H1 (cell line): ENCODE measurements around the gene FADS6. TPM values are rescaled to one million over a fixed set of nuclear protein-coding genes. Genes with fewer than 3 reads are reported as not detected.

Source experiments
- CTCF ChIA-PET: fragments of 300-600 bp; sonication (Branson Sonifier 250); formaldehyde crosslinking; loops from one replicate; lab custom pipeline; 2021; ENCODE audit not compliant: partially characterized antibody; lab: Charles Lee
- POLR2A ChIA-PET: fragments of 300-600 bp; sonication (Branson Sonifier 250); formaldehyde crosslinking; loops from one replicate; lab custom pipeline; 2021; ENCODE audit warnings: inconsistent platforms; ENCODE audit not compliant: partially characterized antibody; lab: Charles Lee
- DNase-seq, 2 experiments: peaks; one replicate each; pipeline versions ENCODE4 v3.0.0 to v3.0.0-alpha.2; 2010 to 2022; ENCODE audit warnings: low spot score in 2 of 2, low read depth in 1 of 2, mixed read lengths in 1 of 2
- FAIRE-seq: peaks from 2 replicates; lab custom pipeline; 2011; peaks lifted over from hg19 to GRCh38; lab: Jason Lieb, UNC
- H2AFZ ChIP-seq: 2 replicates; pipeline ENCODE4 v1.8.1; 2012; ENCODE audit warnings: low read length, inconsistent platforms
- H2AK5ac ChIP-seq: 2 replicates; pipeline ENCODE4 v1.6.1; 2013; ENCODE audit warnings: low read depth, low read length
- H2BK120ac ChIP-seq: replicated peaks from 2 replicates; pipeline ENCODE3; 2013; ENCODE audit warnings: low read depth, low read length, inconsistent platforms
- H2BK12ac ChIP-seq: 2 replicates; pipeline ENCODE4 v1.6.1; 2013; ENCODE audit warnings: low read depth, low read length
- H2BK15ac ChIP-seq: 2 replicates; pipeline ENCODE4 v1.6.1; 2013; ENCODE audit warnings: low read length
- H2BK20ac ChIP-seq: 2 replicates; pipeline ENCODE4 v1.6.1; 2013; ENCODE audit warnings: low read length
- H2BK5ac ChIP-seq: 2 replicates; pipeline ENCODE4 v1.6.1; 2013; ENCODE audit warnings: low read depth, low read length
- H3K14ac ChIP-seq: 2 replicates; pipeline ENCODE4 v1.6.1; 2013; ENCODE audit warnings: inconsistent platforms; ENCODE audit not compliant: insufficient read length
- H3K18ac ChIP-seq: 2 replicates; pipeline ENCODE4 v1.6.1; 2013; ENCODE audit warnings: low read length; ENCODE audit errors: extremely low read depth
- H3K23ac ChIP-seq: 2 replicates; pipeline ENCODE4 v1.6.1; 2013; ENCODE audit warnings: inconsistent platforms; ENCODE audit not compliant: insufficient read length
- H3K23me2 ChIP-seq: 2 replicates; pipeline ENCODE4 v1.6.1; 2013; ENCODE audit warnings: low read depth, low read length
- H3K27ac ChIP-seq: 2 replicates; pipeline ENCODE4 v1.6.1; 2011; ENCODE audit warnings: low read depth, low read length, inconsistent platforms
- H3K27me3 ChIP-seq, 4 experiments: replicated peaks in 1 of 4; 1 replicate in 1 of 4; 2 replicates in 3 of 4; pipeline versions ENCODE4 v1.6.1 to v1.8.1; 2011 to 2013; ENCODE audit warnings: low read length in 3 of 4, mild to moderate bottlenecking in 3 of 4, inconsistent platforms in 2 of 4, mixed read lengths in 2 of 4, moderate library complexity in 1 of 4; ENCODE audit not compliant: control insufficient read depth in 3 of 4, insufficient read depth in 3 of 4; ENCODE audit errors: extremely low read depth in 1 of 4
- H3K36me3 ChIP-seq, 4 experiments: 2 replicates each; pipeline versions ENCODE4 v1.6.1 to v1.8.1; 2011 to 2013; ENCODE audit warnings: mild to moderate bottlenecking in 4 of 4, low read length in 3 of 4, moderate library complexity in 2 of 4, control low read depth in 1 of 4, inconsistent platforms in 1 of 4; ENCODE audit not compliant: insufficient read depth in 4 of 4, control insufficient read depth in 2 of 4
- H3K4ac ChIP-seq: replicated peaks from 2 replicates; pipeline ENCODE3; 2013; ENCODE audit warnings: low read length, low read depth, mixed read lengths, inconsistent platforms; ENCODE audit not compliant: insufficient read length
- H3K4me1 ChIP-seq, 4 experiments: replicated peaks in 1 of 4; 1 replicate in 1 of 4; 2 replicates in 3 of 4; pipeline versions ENCODE4 v1.6.1 to v1.8.1; 2011 to 2013; ENCODE audit warnings: low read length in 3 of 4, inconsistent platforms in 2 of 4, mixed read lengths in 1 of 4; ENCODE audit not compliant: insufficient read depth in 4 of 4, control insufficient read depth in 3 of 4
- H3K4me2 ChIP-seq, 2 experiments: 2 replicates each; pipeline versions ENCODE4 v1.6.1 to v1.8.1; 2011 to 2013; ENCODE audit warnings: low read depth in 2 of 2, low read length in 2 of 2, control low read depth in 1 of 2, inconsistent platforms in 1 of 2, mild to moderate bottlenecking in 1 of 2; ENCODE audit not compliant: insufficient read depth in 1 of 2
- H3K4me3 ChIP-seq, 4 experiments: fragments of 200-600, 300-600 bp in 1 of 4; sonication (generic), shearing (Covaris generic), sonication (Bioruptor Twin) in 1 of 4; 2 replicates each; pipeline versions ENCODE4 v1.5.1 to v1.8.1; 2011 to 2016; ENCODE audit warnings: low read length in 4 of 4, low read depth in 3 of 4, control low read depth in 2 of 4, inconsistent platforms in 2 of 4, mild to moderate bottlenecking in 2 of 4, mixed read lengths in 1 of 4, moderate library complexity in 1 of 4; ENCODE audit not compliant: insufficient read depth in 2 of 4; ENCODE audit errors: extremely low read depth in 1 of 4
- H3K56ac ChIP-seq: replicated peaks from 2 replicates; pipeline ENCODE3; 2013; ENCODE audit warnings: low read depth, mild to moderate bottlenecking, mixed read lengths, low read length, inconsistent platforms; ENCODE audit not compliant: insufficient read length
- H3K79me1 ChIP-seq: 2 replicates; pipeline ENCODE4 v1.6.1; 2013; ENCODE audit warnings: low read depth, low read length, control low read depth
- H3K79me2 ChIP-seq, 2 experiments: 2 replicates each; pipeline versions ENCODE4 v1.6.1 to v1.8.1; 2012 to 2013; ENCODE audit warnings: low read length in 2 of 2, mild to moderate bottlenecking in 2 of 2, inconsistent platforms in 1 of 2; ENCODE audit not compliant: insufficient read depth in 2 of 2, control insufficient read depth in 1 of 2
- H3K9ac ChIP-seq, 4 experiments: replicated peaks in 1 of 4; 1 replicate in 1 of 4; 2 replicates in 3 of 4; pipeline versions ENCODE4 v1.6.1 to v1.8.1; 2011 to 2013; ENCODE audit warnings: low read depth in 3 of 4, low read length in 3 of 4, control low read depth in 2 of 4, mild to moderate bottlenecking in 2 of 4, moderate library complexity in 2 of 4, inconsistent platforms in 1 of 4; ENCODE audit errors: extremely low read depth in 1 of 4
- H3K9me3 ChIP-seq, 2 experiments: 2 replicates each; pipeline versions ENCODE4 v1.6.1 to v1.8.1; 2012 to 2013; ENCODE audit warnings: mild to moderate bottlenecking in 2 of 2, moderate library complexity in 2 of 2, control low read depth in 1 of 2, inconsistent platforms in 1 of 2, low read depth in 1 of 2, low read length in 1 of 2, mixed read lengths in 1 of 2; ENCODE audit not compliant: insufficient read depth in 2 of 2
- H4K20me1 ChIP-seq, 2 experiments: replicated peaks in 1 of 2; 2 replicates each; pipeline versions ENCODE3 to v1.8.1; 2011 to 2013; ENCODE audit warnings: inconsistent platforms in 2 of 2, low read length in 2 of 2, mild to moderate bottlenecking in 1 of 2; ENCODE audit not compliant: insufficient read depth in 2 of 2, control insufficient read depth in 1 of 2
- H4K5ac ChIP-seq: 2 replicates; pipeline ENCODE4 v1.6.1; 2013; ENCODE audit warnings: low read length, low read depth, mixed read lengths, inconsistent platforms; ENCODE audit not compliant: insufficient read length
- H4K8ac ChIP-seq: 2 replicates; pipeline ENCODE4 v1.8.0; 2013; ENCODE audit warnings: mild to moderate bottlenecking, moderate library complexity, low read length, inconsistent platforms; ENCODE audit not compliant: insufficient read depth; ENCODE audit errors: extremely low read depth
- H4K91ac ChIP-seq: replicated peaks from 2 replicates; pipeline ENCODE3; 2013; ENCODE audit warnings: low read length, mixed read lengths, inconsistent platforms; ENCODE audit not compliant: insufficient read length
- BRCA1 ChIP-seq: IDR thresholded peaks from 2 replicates; pipeline ENCODE4 v1.6.1; 2012; ENCODE audit warnings: low read depth, low read length, improper control_type of control experiment
- FOSL1 ChIP-seq: IDR thresholded peaks from 2 replicates; pipeline ENCODE4 v1.6.1; 2011; ENCODE audit warnings: mild to moderate bottlenecking, low read depth, low read length, moderate library complexity; ENCODE audit not compliant: insufficient read depth
- HDAC2 ChIP-seq, 2 experiments: fragments of 300-600 bp in 1 of 2; sonication (generic) in 1 of 2; IDR thresholded peaks; 2 replicates each; pipeline ENCODE4 v1.6.1; 2011 to 2012; ENCODE audit warnings: low read depth in 2 of 2, low read length in 2 of 2, mild to moderate bottlenecking in 2 of 2, moderate library complexity in 2 of 2, borderline replicate concordance in 1 of 2, inconsistent platforms in 1 of 2
- POLR2A ChIP-seq, 2 experiments: IDR thresholded peaks; 1 replicate in 1 of 2; 2 replicates in 1 of 2; pipeline ENCODE4 v1.6.1; 2011; ENCODE audit warnings: low read depth in 2 of 2, low read length in 2 of 2, mild to moderate bottlenecking in 2 of 2; ENCODE audit errors: control extremely low read depth in 1 of 2
- RXRA ChIP-seq: IDR thresholded peaks from 2 replicates; pipeline ENCODE4 v1.6.1; 2011; ENCODE audit warnings: low read depth, mild to moderate bottlenecking, low read length, moderate library complexity; ENCODE audit not compliant: insufficient read depth
- SP4 ChIP-seq: IDR thresholded peaks from 2 replicates; pipeline ENCODE4 v1.6.1; 2012; ENCODE audit warnings: low read length, inconsistent platforms
- TCF12 ChIP-seq: IDR thresholded peaks from 2 replicates; pipeline ENCODE4 v1.6.1; 2011; ENCODE audit warnings: low read depth, mild to moderate bottlenecking, low read length
- ZNF274 ChIP-seq: IDR thresholded peaks from 2 replicates; pipeline ENCODE4 v1.7.0; 2012; ENCODE audit warnings: low read length, borderline replicate concordance; ENCODE audit errors: extremely low read depth
- WGBS, 2 experiments: shearing (Covaris generic) in 1 of 2; methylation state at CpG; one replicate each; pipeline versions ENCODE4 v1.1.6 to v1.1.7; 2013 to 2015; ENCODE audit warnings: low lambda C conversion rate in 2 of 2, mixed read lengths in 2 of 2, inconsistent platforms in 1 of 2, low coverage in 1 of 2, missing lambda C conversion rate in 1 of 2; ENCODE audit not compliant: insufficient replicate concordance in 2 of 2, insufficient coverage in 1 of 2, insufficient read length in 1 of 2; ENCODE audit errors: extremely low coverage in 1 of 2, missing lambda C conversion rate in 1 of 2; 5-methylcytosine and 5-hydroxymethylcytosine counted together
- polyA plus RNA-seq, 7 experiments: library from polyadenylated mRNA; depleted of rRNA in 3 of 7; stranded (reverse) in 5 of 7; unstranded in 2 of 7; fragments of >200 nt in 5 of 7; fragments of 200-250 nt in 2 of 7; gene quantifications; 1 replicate in 5 of 7; 2 replicates in 1 of 7; 4 replicates in 1 of 7; pipeline versions ENCODE4 v1.2.1 to v1.2.3, GENCODE V29; 2011 to 2013; ENCODE audit warnings: missing spikeins in 2 of 7, mixed read lengths in 2 of 7
- total RNA-seq: library from RNA; stranded (reverse); fragmentation: NEBNext Ultra II Directional; extraction: Animal tissue kit (Norgen Biotek cat#: 25700); gene quantifications from 2 replicates; pipeline ENCODE4 v1.2.1, GENCODE V29; 2021

FADS6 gene
- total and polyA plus RNA-seq, 2 of the 8 experiments (the other 6 are each of a cell fraction or from before 2014, with no cell fraction given), result 0.56 to 2.5 TPM

DNA sequence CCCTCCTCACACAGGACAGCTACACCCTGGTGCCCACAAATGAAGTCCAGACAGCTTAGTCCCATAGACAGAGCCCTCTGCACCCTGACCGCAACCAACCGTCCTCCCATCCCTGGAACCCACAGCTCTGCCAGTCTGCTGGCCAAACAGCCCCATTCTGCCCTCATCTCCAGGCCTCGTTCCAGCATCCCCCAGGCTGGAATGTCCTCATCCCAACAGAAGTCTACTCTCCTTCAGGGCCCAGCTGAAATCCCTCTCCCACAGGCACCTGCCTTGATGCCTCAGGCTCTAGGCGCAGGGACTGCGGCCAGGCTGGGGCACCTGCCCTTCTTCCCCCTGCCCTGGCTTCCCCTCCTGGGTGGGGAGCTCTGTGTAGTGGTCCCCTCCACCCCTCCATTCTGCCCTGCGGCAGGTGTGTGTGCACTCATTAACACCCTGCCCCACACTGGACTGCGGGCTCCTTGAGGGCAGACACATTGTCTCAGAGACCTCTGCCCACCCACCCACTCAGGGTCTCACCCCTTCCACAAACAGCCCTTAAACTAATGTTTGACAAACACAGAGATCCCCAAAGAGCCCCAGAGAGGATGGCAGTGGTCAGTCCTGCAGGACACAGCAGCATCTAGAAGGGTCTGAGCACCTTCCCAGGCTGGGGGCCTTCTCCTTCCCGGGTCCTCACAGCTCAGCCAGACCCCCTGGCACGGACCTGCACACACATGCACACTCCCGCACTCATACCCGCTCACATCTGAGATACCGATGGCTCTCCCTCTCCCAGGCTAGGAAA lies 34.6 kb downstream of the FADS6 start:
- no peaks in the 10 kb centered on the region for H3K79me2 ChIP-seq
- no peaks in the 10 kb centered on the region for H3K79me1 ChIP-seq
- H3K4me3 ChIP-seq, result peak overlapping the region in 1 of 4 experiments; percentile 60; a peak in 3 of 8 replicates
- 76% methylated on average over 9 of the region's 12 CpGs; no CpG with 5 or more reads in 1 of the 2 experiments for WGBS, 2 experiments
- peaks cover 0 to 9% (median 5%) of the 10 kb centered on the region in 4 experiments; a peak in 4 of 7 replicates for H3K4me1 ChIP-seq
- H4K91ac ChIP-seq, result no peak overlapping the region
- H3K18ac ChIP-seq, result no peak overlapping the region
- H4K20me1 ChIP-seq, result peaks cover 2 to 4% of the 10 kb centered on the region in 2 experiments
- no peak overlapping the region for H3K23ac ChIP-seq
- H2BK20ac ChIP-seq, result no peak overlapping the region
- H4K8ac ChIP-seq, result no peak overlapping the region
- H2AK5ac ChIP-seq, result no peak overlapping the region
- FAIRE-seq, result no peak
- H3K27me3 ChIP-seq, result peaks cover 52 to 79% (median 71%) of the 10 kb centered on the region in 4 experiments
- peaks cover 0 to 14% (median under 1%) of the 10 kb centered on the region in 4 experiments; a peak in 2 of 8 replicates for H3K36me3 ChIP-seq
- no peak overlapping the region for H2AFZ ChIP-seq
- no peak overlapping the region for H3K27ac ChIP-seq
- peak overlapping the region; percentile 29; the same call in 1 of the 2 replicates for H2BK15ac ChIP-seq
- POLR2A ChIA-PET, result interaction anchor here (1.1 to 1.8 kb wide), 3 partner anchors 14 to 75 kb away, joined by 3 to 6 read pairs (median 5); partner anchors contain the start of gene FDXR
- H2BK120ac ChIP-seq, result no peak overlapping the region
- H4K5ac ChIP-seq, result no peak overlapping the region
- CTCF ChIA-PET, result interaction anchor here (0.5 to 99.6 kb wide), 10 partner anchors 15 to 234 kb away, joined by 3 to 2981 read pairs (median 6); partner anchors contain the start of genes FDXR, GRIN2C, NAT9 and OTOP2
- TF ChIP-seq FOSL1, result no peak
- no peak for TF ChIP-seq ZNF274
- no peak for TF ChIP-seq POLR2A (IDR thresholded peaks at IDR 0.05; ENCODE audit: control extremely low read depth in 1 of 2, low read depth in 2 of 2, low read length in 2 of 2)
- no peak for TF ChIP-seq SP4
- no peak for TF ChIP-seq TCF12
- no peak for TF ChIP-seq BRCA1
- TF ChIP-seq RXRA, result no peak
- TF ChIP-seq HDAC2 (IDR thresholded peaks at IDR 0.05; ENCODE audit: borderline replicate concordance in 1 of 2, low read depth in 2 of 2, low read length in 2 of 2), result no peak
- peak overlapping the region; percentile 64 to 74 for H3K4me2 ChIP-seq
- DNase-seq, result no peak
- no peak overlapping the region for H3K9ac ChIP-seq
- H3K9me3 ChIP-seq, result no peaks in the 10 kb centered on the region
- H2BK12ac ChIP-seq, result no peak overlapping the region
- no peak overlapping the region for H3K4ac ChIP-seq
- H3K14ac ChIP-seq, result no peak overlapping the region
- H3K56ac ChIP-seq, result no peak overlapping the region
- no peak overlapping the region for H2BK5ac ChIP-seq
- H3K23me2 ChIP-seq, result no peaks in the 10 kb centered on the region; the same call in 1 of the 2 replicates
